ENCODE results near the gene MCC. TPM values are rescaled to one million over a fixed set of nuclear protein-coding genes. Genes with fewer than 3 reads are reported as not detected.

Gene MCC
- total and polyA plus RNA-seq, 4 donors, result 1.6 to 38.6 (median 11.2) TPM

- Histone ChIP-seq H3K4me1 (ENCODE audit: control insufficient read depth in 5 of 5, insufficient read depth in 5 of 5, low read length in 5 of 5) (peaks cover 4 to 45% (median 23%) of the 10 kb centered on the region in 5 donors), H3K4me3 (no peak overlapping the region)
- WGBS, 2 donors, result 94 to 95% methylated on average over 9 of the region's 9 CpGs
Observed at GRCh38 chr5:113215401-113216060, 272.7 kb downstream of the MCC start.

GRCh38 chr5:113214606-113215323 is 273.5 kb downstream of the MCC start:
- H3K27me3 ChIP-seq (ENCODE audit: control insufficient read depth in 3 of 3, insufficient read depth in 3 of 3, low read length in 2 of 3), result no peaks in the 10 kb centered on the region
- ATAC-seq (ENCODE audit: insufficient read depth, low FRiP score) (no peak), DNase-seq (no peak)
- 98 to 100% methylated on average over 1 of the region's 1 CpG for WGBS, 2 donors
- H3K9me3 ChIP-seq (ENCODE audit: control insufficient read depth in 4 of 4, insufficient read depth in 3 of 4, low read length in 3 of 4), result no peaks in the 10 kb centered on the region
- no peak overlapping the region for H3K27ac ChIP-seq (ENCODE audit: low read depth in 1 of 2, low read length in 1 of 2)
- H3K36me3 ChIP-seq (ENCODE audit: control insufficient read depth in 4 of 4, insufficient read depth in 4 of 4, low read length in 4 of 4), result no peaks in the 10 kb centered on the region
- H3K4me1 ChIP-seq (ENCODE audit: control insufficient read depth in 5 of 5, insufficient read depth in 5 of 5, low read length in 5 of 5), result peaks cover 4 to 45% (median 23%) of the 10 kb centered on the region in 5 donors
- no peak overlapping the region for H3K9ac ChIP-seq (ENCODE audit: insufficient read depth in 1 of 2, low read length in 2 of 2)
- no peak overlapping the region for H3K4me3 ChIP-seq
- TF ChIP-seq CTCF (IDR thresholded peaks at IDR 0.05; ENCODE audit: control extremely low read depth, extremely low read depth), result no peak

More at GRCh38 chr5:113215401-113216060, 272.7 kb downstream of the MCC start:
- DNase-seq (no peak), ATAC-seq (ENCODE audit: insufficient read depth, low FRiP score) (no peak)
- Histone ChIP-seq H3K9me3 (ENCODE audit: control insufficient read depth in 4 of 4, insufficient read depth in 3 of 4, low read length in 3 of 4) (no peaks in the 10 kb centered on the region), H3K36me3 (ENCODE audit: control insufficient read depth in 4 of 4, insufficient read depth in 4 of 4, low read length in 4 of 4) (no peaks in the 10 kb centered on the region), H3K9ac (ENCODE audit: insufficient read depth in 1 of 2, low read length in 2 of 2) (no peak overlapping the region), H3K27me3 (ENCODE audit: control insufficient read depth in 3 of 3, insufficient read depth in 3 of 3, low read length in 2 of 3) (no peaks in the 10 kb centered on the region), H3K27ac (ENCODE audit: low read depth in 1 of 2, low read length in 1 of 2) (no peak overlapping the region)
- no peak for TF ChIP-seq CTCF (IDR thresholded peaks at IDR 0.05; ENCODE audit: control extremely low read depth, extremely low read depth)

GRCh38 chr5:113213551-113214425 is 274.5 kb downstream of the MCC start:
- TF ChIP-seq CTCF (IDR thresholded peaks at IDR 0.05; ENCODE audit: control extremely low read depth, extremely low read depth), result no peak
- DNase-seq, result peak in 1 of 3 donors; percentile 31
- peaks cover 4 to 39% (median 19%) of the 10 kb centered on the region in 5 donors for H3K4me1 ChIP-seq (ENCODE audit: control insufficient read depth in 5 of 5, insufficient read depth in 5 of 5, low read length in 5 of 5)
- WGBS, 2 donors, result 76 to 78% methylated on average over 14 of the region's 14 CpGs
- no peaks in the 10 kb centered on the region for H3K36me3 ChIP-seq (ENCODE audit: control insufficient read depth in 4 of 4, insufficient read depth in 4 of 4, low read length in 4 of 4)
- H3K4me3 ChIP-seq, result no peak overlapping the region
- H3K27me3 ChIP-seq (ENCODE audit: control insufficient read depth in 3 of 3, insufficient read depth in 3 of 3, low read length in 2 of 3), result no peaks in the 10 kb centered on the region
- ATAC-seq (ENCODE audit: insufficient read depth, low FRiP score), result no peak
- no peak overlapping the region for H3K27ac ChIP-seq (ENCODE audit: low read depth in 1 of 2, low read length in 1 of 2)
- no peaks in the 10 kb centered on the region for H3K9me3 ChIP-seq (ENCODE audit: control insufficient read depth in 4 of 4, insufficient read depth in 3 of 4, low read length in 3 of 4)
- no peak overlapping the region for H3K9ac ChIP-seq (ENCODE audit: insufficient read depth in 1 of 2, low read length in 2 of 2)
